ENCODE data around the gene IRX6.

IRX6 gene

DNA sequence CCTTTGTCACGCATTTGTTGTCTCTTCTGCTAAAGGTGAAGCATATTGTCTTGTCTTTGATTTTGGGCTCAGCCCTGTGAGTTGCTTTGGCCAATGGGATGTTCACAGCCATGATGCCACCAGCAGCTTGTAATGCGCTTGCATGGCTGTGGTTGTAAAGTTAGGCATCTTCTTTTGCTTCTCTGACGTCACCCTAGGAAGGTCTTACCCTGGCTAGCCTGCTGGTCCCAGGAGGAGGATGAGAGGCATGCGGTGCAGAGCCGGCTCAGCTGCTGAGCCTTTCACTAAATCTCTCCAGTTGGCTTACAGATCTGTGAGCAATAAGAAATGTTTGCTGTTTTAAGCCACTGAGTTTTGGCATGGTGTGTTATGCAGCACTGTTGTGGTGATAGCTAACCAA is 40.8 kb downstream of the IRX6 start:
- Histone ChIP-seq H3K9ac (ENCODE audit: low read length) (no peak overlapping the region), H3K23ac (ENCODE audit: low read length) (no peak overlapping the region), H4K12ac (ENCODE audit: low read depth, low read length) (no peak overlapping the region), H4K8ac (ENCODE audit: low read depth, low read length) (no peak overlapping the region), H3K79me1 (ENCODE audit: low read length) (no peaks in the 10 kb centered on the region), H3K4ac (ENCODE audit: low read depth, low read length) (no peak overlapping the region), H3K36me3 (ENCODE audit: control insufficient read depth in 1 of 2, insufficient read depth in 2 of 2, low read length in 2 of 2) (no peaks in the 10 kb centered on the region), H3K79me2 (ENCODE audit: control insufficient read depth, insufficient read depth, low read length, poor library complexity) (no peaks in the 10 kb centered on the region), H2AK5ac (ENCODE audit: low read length) (peak overlapping the region; percentile 19), H2BK5ac (ENCODE audit: low read depth, low read length, poor library complexity) (no peak overlapping the region), H2BK12ac (ENCODE audit: low read length) (no peak overlapping the region), H3K18ac (ENCODE audit: low read length) (no peak overlapping the region), H3K4me1 (ENCODE audit: control insufficient read depth in 1 of 2, insufficient read depth in 2 of 2, low read length in 2 of 2) (no peaks in the 10 kb centered on the region), H2AFZ (ENCODE audit: insufficient read depth, low read length, poor library complexity) (no peak overlapping the region), H3K27ac (ENCODE audit: low read depth, low read length) (no peak overlapping the region), H3K4me3 (ENCODE audit: low read depth, low read length) (no peak overlapping the region), H3K14ac (ENCODE audit: low read length) (no peak overlapping the region), H3K27me3 (ENCODE audit: insufficient read depth, low read length) (no peaks in the 10 kb centered on the region), H4K91ac (ENCODE audit: low read depth, low read length) (no peak overlapping the region), H2BK120ac (ENCODE audit: insufficient read depth, low read length, poor library complexity) (no peak overlapping the region), H3K4me2 (ENCODE audit: low read length) (no peak overlapping the region), H3K9me3 (ENCODE audit: insufficient read depth, low read depth, low read length) (no peaks in the 10 kb centered on the region)
- peak in 1 of 2 donors; percentile 1 for DNase-seq
- no CpG with 5 or more reads among the region's 5 CpGs for WGBS (ENCODE audit: extremely low coverage, insufficient coverage, insufficient read length)

DNA sequence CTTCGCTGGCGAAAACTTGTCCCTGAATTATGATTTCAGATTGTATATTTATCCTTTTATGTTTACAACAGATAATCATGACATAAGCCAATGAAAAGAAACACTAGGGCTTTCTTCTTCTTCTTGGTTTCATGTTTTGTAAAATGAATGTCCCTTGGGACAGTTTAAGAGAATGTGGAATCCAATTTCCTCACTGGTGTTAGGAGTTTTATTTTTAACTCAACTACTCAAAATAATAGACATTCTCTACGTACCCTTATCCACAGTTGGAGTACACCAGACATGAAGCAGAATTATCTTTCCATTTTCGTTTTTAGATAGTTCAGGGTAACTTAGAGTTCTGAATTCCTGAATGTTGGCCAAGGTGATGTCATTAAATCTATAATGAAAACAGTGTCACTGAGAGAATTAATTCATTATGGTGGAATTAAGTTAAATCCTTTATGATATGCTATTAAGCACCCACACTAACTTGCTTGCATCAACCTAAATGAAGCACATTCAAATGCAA is 43.4 kb downstream of the IRX6 start:
- Histone ChIP-seq H4K12ac (ENCODE audit: low read depth, low read length) (no peak overlapping the region), H3K23ac (ENCODE audit: low read length) (no peak overlapping the region), H3K9ac (ENCODE audit: low read length) (no peak overlapping the region), H4K8ac (ENCODE audit: low read depth, low read length) (no peak overlapping the region), H3K4me3 (ENCODE audit: low read depth, low read length) (no peak overlapping the region), H4K91ac (ENCODE audit: low read depth, low read length) (no peak overlapping the region), H3K4ac (ENCODE audit: low read depth, low read length) (no peak overlapping the region), H3K79me2 (ENCODE audit: control insufficient read depth, insufficient read depth, low read length, poor library complexity) (no peaks in the 10 kb centered on the region), H3K27me3 (ENCODE audit: insufficient read depth, low read length) (no peaks in the 10 kb centered on the region), H3K4me2 (ENCODE audit: low read length) (no peak overlapping the region), H2BK120ac (ENCODE audit: insufficient read depth, low read length, poor library complexity) (no peak overlapping the region), H3K27ac (ENCODE audit: low read depth, low read length) (no peak overlapping the region), H3K18ac (ENCODE audit: low read length) (no peak overlapping the region), H3K9me3 (ENCODE audit: insufficient read depth, low read depth, low read length) (no peaks in the 10 kb centered on the region), H2AK5ac (ENCODE audit: low read length) (no peak overlapping the region), H3K14ac (ENCODE audit: low read length) (no peak overlapping the region), H3K4me1 (ENCODE audit: control insufficient read depth in 1 of 2, insufficient read depth in 2 of 2, low read length in 2 of 2) (no peaks in the 10 kb centered on the region), H2BK12ac (ENCODE audit: low read length) (no peak overlapping the region), H3K79me1 (ENCODE audit: low read length) (peaks cover 1% of the 10 kb centered on the region), H3K36me3 (ENCODE audit: control insufficient read depth in 1 of 2, insufficient read depth in 2 of 2, low read length in 2 of 2) (no peaks in the 10 kb centered on the region), H2BK5ac (ENCODE audit: low read depth, low read length, poor library complexity) (no peak overlapping the region), H2AFZ (ENCODE audit: insufficient read depth, low read length, poor library complexity) (no peak overlapping the region)
- WGBS (ENCODE audit: extremely low coverage, insufficient coverage, insufficient read length) = no CpG with 5 or more reads among the region's 4 CpGs
- no peak for DNase-seq

DNA sequence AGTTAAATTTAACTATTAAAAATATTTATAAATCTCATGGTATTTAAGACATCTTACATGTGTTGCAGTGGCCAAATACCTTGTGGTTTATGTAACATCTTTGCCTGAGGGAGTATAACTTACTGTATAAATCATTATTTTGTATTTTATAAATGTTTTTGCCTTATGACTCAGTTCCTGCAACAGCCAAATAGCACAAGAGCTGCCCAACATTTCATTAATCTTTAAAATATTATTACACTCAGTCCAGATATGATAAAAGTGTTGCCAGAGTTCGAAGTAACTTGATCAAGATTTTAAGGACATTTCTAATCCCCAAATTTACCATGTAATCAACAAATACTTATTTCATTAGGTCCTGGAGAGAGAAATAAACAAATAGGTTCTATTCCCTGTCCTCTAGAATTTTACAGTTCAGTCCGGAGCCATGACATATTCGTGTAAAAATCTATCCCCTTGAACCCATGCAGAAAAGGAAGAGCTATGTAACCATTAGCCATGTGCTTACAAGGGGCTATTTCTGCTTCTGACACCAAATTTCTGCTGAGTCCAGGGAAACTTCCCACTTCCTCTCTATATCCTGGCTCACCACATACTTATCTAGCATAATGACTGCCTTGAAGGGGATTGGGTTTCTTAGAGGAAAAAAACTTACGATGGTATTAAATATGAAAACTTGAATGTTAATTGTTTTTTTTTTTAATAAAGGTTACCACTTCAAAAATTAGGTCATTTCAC is 44.0 kb downstream of the IRX6 start:
- no peak overlapping the region for H3K4ac ChIP-seq (ENCODE audit: low read depth, low read length)
- H2BK120ac ChIP-seq (ENCODE audit: insufficient read depth, low read length, poor library complexity) = no peak overlapping the region
- H3K14ac ChIP-seq (ENCODE audit: low read length) = no peak overlapping the region
- peaks cover 4% of the 10 kb centered on the region for H3K79me1 ChIP-seq (ENCODE audit: low read length)
- DNase-seq = peak in 1 of 2 donors; percentile 28
- whole genome bisulfite sequencing (ENCODE audit: extremely low coverage, insufficient coverage, insufficient read length) = no CpG with 5 or more reads among the region's 4 CpGs
- H2AK5ac ChIP-seq (ENCODE audit: low read length) = no peak overlapping the region
- H3K27ac ChIP-seq (ENCODE audit: low read depth, low read length) = no peak overlapping the region
- H4K8ac ChIP-seq (ENCODE audit: low read depth, low read length) = no peak overlapping the region
- no peaks in the 10 kb centered on the region for H3K36me3 ChIP-seq (ENCODE audit: control insufficient read depth in 1 of 2, insufficient read depth in 2 of 2, low read length in 2 of 2)
- no peak overlapping the region for H3K9ac ChIP-seq (ENCODE audit: low read length)
- no peak overlapping the region for H3K18ac ChIP-seq (ENCODE audit: low read length)
- H3K79me2 ChIP-seq (ENCODE audit: control insufficient read depth, insufficient read depth, low read length, poor library complexity) = no peaks in the 10 kb centered on the region
- H2BK12ac ChIP-seq (ENCODE audit: low read length) = no peak overlapping the region
- H3K4me3 ChIP-seq (ENCODE audit: low read depth, low read length) = no peak overlapping the region
- H3K9me3 ChIP-seq (ENCODE audit: insufficient read depth, low read depth, low read length) = no peaks in the 10 kb centered on the region
- no peak overlapping the region for H2BK5ac ChIP-seq (ENCODE audit: low read depth, low read length, poor library complexity)
- no peak overlapping the region for H3K23ac ChIP-seq (ENCODE audit: low read length)
- no peaks in the 10 kb centered on the region for H3K27me3 ChIP-seq (ENCODE audit: insufficient read depth, low read length)
- H4K91ac ChIP-seq (ENCODE audit: low read depth, low read length) = no peak overlapping the region
- no peaks in the 10 kb centered on the region for H3K4me1 ChIP-seq (ENCODE audit: control insufficient read depth in 1 of 2, insufficient read depth in 2 of 2, low read length in 2 of 2)
- H3K4me2 ChIP-seq (ENCODE audit: low read length) = no peak overlapping the region
- no peak overlapping the region for H4K12ac ChIP-seq (ENCODE audit: low read depth, low read length)
- no peak overlapping the region for H2AFZ ChIP-seq (ENCODE audit: insufficient read depth, low read length, poor library complexity)

DNA sequence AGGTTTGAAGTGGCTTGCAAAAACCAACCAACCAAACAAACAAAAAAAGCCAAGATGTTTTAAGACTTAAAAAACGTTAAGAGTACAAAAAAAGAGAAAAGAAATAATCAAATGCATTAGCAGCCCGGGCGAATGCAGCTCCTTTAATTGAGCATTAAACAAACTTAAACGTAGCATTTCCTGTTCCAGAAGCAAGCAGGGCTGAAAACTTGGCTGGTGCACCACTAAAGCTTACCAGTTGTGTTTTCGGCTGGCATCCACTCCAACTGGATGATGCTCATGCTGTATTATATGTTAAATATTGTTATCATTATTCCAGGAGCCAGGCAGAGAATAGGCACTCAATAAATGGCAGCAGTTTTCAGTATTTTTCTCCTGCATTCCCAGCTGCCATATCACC is 45.1 kb downstream of the IRX6 start:
- no peak for DNase-seq

More for the DNA sequence above, 45.1 kb downstream of the IRX6 start:
- H3K18ac ChIP-seq (ENCODE audit: low read length) = no peak overlapping the region
- H3K9me3 ChIP-seq (ENCODE audit: insufficient read depth, low read depth, low read length) = no peaks in the 10 kb centered on the region
- H3K27ac ChIP-seq (ENCODE audit: low read depth, low read length) = no peak overlapping the region
- no peak overlapping the region for H3K4ac ChIP-seq (ENCODE audit: low read depth, low read length)
- no peak overlapping the region for H3K23ac ChIP-seq (ENCODE audit: low read length)
- peaks cover 4% of the 10 kb centered on the region for H3K79me1 ChIP-seq (ENCODE audit: low read length)
- peaks cover 4 to 6% of the 10 kb centered on the region in 2 experiments for H3K4me1 ChIP-seq (ENCODE audit: control insufficient read depth in 1 of 2, insufficient read depth in 2 of 2, low read length in 2 of 2)
- H3K36me3 ChIP-seq (ENCODE audit: control insufficient read depth in 1 of 2, insufficient read depth in 2 of 2, low read length in 2 of 2) = no peaks in the 10 kb centered on the region
- H3K79me2 ChIP-seq (ENCODE audit: control insufficient read depth, insufficient read depth, low read length, poor library complexity) = no peaks in the 10 kb centered on the region
- no peaks in the 10 kb centered on the region for H3K27me3 ChIP-seq (ENCODE audit: insufficient read depth, low read length)
- H3K4me3 ChIP-seq (ENCODE audit: low read depth, low read length) = no peak overlapping the region
- H2AK5ac ChIP-seq (ENCODE audit: low read length) = no peak overlapping the region
- no peak overlapping the region for H4K12ac ChIP-seq (ENCODE audit: low read depth, low read length)
- H2BK120ac ChIP-seq (ENCODE audit: insufficient read depth, low read length, poor library complexity) = no peak overlapping the region
- no peak overlapping the region for H2AFZ ChIP-seq (ENCODE audit: insufficient read depth, low read length, poor library complexity)
- no peak overlapping the region for H2BK12ac ChIP-seq (ENCODE audit: low read length)
- H3K9ac ChIP-seq (ENCODE audit: low read length) = no peak overlapping the region
- H4K91ac ChIP-seq (ENCODE audit: low read depth, low read length) = no peak overlapping the region
- no peak overlapping the region for H3K4me2 ChIP-seq (ENCODE audit: low read length)
- no CpG with 5 or more reads among the region's 5 CpGs for WGBS (ENCODE audit: extremely low coverage, insufficient coverage, insufficient read length)
- no peak overlapping the region for H4K8ac ChIP-seq (ENCODE audit: low read depth, low read length)
- H2BK5ac ChIP-seq (ENCODE audit: low read depth, low read length, poor library complexity) = no peak overlapping the region
- no peak overlapping the region for H3K14ac ChIP-seq (ENCODE audit: low read length)
